Activated CD4-positive, alpha-beta T cell treated with anti-CD3 and anti-CD28 coated beads for 1 hour (primary cell): ENCODE results near the gene THADA.

ENCODE experiments used
- DNase-seq: peaks from one replicate; pipeline ENCODE4 v3.0.0-alpha.2; 2020

THADA gene

GRCh38 chr2:43375746-43376522 is 219.9 kb downstream of the THADA start:
- no peak for DNase-seq

DNA sequence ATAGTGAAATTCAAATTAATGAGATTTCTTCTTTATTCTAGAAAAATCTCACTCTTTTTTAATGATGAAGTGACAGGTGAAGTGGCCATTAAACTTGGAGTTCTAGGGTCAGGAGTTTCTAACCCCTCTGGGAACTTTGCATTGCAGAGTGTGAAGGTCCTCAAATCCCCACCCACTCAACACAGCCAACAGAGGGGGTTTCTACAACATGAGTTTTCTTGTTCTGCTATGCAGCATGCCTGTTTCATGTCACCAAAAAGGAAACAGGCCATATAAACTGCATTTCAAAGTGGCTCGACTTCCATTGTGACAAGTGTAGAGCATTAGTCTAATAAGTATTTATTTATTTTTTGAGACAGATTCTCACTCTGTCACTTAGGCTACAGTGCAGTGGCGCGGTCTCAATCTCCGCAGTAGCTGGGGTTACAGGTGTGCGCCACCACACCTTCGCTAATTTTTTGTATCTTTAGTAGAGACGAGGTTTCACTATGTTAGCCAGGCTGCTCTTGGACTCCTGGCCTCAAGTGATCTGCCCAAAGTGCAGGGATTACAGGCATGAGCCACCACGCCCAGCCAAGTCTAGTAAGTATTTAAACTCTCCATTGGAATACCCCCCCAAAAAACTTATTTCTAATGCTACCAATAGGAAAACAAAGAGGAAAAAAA is 223.3 kb downstream of the THADA start:
- DNase-seq = no peak

- DNase-seq = no peak
Observed at GRCh38 chr2:43370705-43371104, 225.1 kb downstream of the THADA start.

GRCh38 chr2:43370146-43370545 is 225.7 kb downstream of the THADA start:
- DNase-seq = no peak

DNA sequence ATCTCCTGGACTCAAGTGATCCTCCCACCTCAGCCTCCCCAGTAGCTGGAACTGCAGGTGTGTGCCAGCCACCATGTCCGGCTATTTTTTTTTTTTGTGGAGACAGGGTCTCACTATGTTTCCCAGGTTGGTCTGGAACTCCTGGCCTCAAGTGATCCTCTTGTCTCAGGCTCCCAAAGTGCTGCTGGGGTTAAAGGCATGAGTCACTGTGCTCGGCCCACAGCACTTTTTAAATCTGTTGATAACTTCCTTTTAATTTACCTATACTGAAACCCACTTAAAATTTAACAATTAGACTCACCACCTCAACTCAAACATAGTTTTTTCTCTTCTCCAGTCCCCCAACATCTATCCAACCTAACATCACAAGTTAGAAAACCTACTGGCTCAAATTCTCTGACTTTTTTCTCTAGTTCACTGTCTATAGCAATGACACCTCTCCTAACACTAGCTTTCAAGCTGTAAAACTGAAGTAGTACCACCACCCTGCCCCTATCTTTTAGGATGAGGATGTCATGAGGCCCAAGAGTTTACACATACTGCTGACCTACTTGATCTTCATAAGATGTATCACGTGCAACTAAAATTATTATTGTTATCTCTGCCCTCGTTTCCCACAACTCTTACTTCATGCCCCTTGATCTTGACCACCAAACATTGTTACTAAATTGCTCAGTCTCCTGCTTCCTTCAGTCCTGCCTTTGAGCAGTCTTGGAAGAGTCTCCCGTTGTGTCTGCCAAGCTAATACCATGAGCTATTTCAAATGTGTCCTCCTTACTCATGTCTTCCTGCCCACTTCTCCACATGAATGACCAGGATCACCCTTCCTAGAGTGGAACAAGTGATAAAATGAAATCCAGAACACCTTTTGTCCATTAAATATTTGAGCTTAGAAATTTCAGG is 227.1 kb downstream of the THADA start:
- no peak for DNase-seq

GRCh38 chr2:43367012-43367782 is 228.6 kb downstream of the THADA start:
- no peak for DNase-seq

DNA sequence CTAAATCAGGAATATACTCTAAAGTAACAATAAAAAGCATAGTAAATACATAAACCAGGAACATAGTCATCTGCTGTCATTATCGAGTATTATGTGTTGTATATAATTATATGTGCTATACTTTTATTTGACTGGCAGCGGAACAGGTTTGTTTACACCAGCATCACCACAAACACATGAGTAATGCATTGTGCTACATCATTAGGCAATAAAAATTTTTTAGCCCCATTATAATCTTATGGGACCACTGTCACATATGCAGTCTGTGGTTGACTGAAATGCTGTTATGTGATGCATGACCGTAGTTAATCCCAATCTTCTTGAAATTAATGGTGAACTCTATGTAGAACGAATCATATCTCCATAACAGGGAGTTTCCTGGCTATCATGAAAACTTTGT is 232.7 kb downstream of the THADA start:
- no peak for DNase-seq

DNA sequence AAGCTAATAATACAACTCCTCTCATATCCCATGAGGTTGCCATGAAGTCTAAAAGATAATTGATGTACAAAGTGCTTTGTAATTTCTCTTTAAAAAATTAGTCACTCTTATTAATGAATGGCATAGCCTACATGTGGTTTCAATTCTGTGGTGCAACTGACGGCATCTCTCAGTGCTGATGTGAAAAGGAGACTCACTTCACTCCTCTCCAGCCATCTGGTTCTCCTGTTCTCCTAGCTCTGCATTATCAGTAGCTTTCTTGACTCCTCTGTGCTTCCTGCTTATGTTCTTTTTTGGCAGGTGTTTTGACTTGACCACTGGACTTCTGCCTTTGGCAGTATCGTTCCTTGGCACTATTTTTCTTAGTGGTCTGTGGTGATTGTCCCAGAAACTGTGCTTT is 234.6 kb downstream of the THADA start:
- DNase-seq = no peak

- no peak for DNase-seq
Observed at GRCh38 chr2:43360137-43360536, 235.7 kb downstream of the THADA start.

- DNase-seq = no peak
Observed at GRCh38 chr2:43358410-43359201, 237.2 kb downstream of the THADA start.

DNA sequence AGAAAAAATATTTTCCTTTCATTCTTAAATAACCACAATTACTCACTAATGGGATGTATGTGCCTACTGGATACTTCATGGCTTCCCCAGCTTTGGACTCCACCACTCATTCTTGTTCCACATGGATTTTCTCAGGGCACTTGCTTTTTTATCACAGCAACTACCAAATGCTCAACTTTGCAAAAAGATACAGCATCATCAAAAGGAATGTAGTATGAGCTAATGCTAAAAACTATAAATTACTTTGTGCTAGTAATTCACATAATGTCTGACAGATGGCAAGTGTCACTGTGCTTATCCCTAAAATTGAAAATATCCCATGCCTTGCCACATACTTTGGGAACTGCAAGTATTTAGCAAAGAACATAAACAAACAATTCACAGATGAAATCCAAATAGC is 239.1 kb downstream of the THADA start:
- no peak for DNase-seq

- DNase-seq = no peak
Observed at GRCh38 chr2:43355399-43355798, 240.4 kb downstream of the THADA start.

DNA sequence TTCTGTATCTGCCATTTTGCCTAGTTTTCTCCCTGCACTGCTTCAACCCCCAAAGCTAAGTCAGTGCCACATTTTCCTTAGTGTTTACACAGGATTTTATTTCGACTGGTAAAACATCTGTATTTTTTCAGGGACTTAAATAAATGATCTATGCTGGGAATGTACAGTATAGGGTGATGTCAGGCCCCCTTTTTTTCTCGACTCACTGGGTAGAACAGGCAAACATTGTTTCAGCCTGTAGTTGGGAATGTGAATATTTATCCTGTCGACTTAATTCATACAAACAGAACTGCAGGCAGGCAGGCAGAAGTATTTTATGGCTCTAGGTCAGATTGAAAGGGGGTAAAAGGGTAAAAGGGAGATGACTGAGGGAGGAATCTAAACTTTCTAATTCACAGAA is 245.9 kb downstream of the THADA start:
- DNase-seq = no peak

DNA sequence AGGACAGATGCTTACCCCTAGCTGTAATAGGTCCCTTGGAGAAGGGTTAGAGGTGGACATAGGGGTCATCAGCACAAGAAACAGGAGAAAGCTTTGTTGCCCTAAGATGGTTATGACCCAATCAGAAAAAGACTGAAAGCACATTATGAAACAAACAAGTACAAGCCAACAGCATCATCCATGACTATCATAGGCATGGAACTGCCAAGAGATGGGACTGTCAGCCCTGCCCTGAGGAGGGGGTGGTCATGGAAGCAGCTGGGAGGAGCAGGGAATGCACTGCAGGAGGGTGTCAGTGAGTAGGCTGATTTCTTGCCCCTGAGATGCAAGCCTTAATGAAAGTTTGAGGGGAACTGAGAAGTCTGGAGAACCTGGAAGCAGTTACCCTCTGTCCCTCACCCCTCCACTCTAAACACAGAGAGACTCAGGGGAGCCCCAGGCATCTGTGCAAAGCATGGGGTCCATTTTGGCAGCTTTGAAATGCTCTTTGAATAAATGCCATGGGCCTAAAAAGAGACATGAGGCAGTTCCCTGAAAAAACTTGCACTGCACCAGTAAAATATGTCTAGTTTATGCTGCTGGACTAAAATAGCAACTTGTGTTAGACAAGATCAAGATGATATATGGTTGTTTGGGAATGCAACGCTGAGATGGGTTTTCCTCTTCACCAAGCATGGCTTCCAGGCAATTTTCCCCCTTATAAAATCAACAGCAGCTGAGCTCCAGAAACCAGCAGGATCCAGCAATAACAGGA is 246.8 kb downstream of the THADA start:
- DNase-seq = no peak

GRCh38 chr2:43347746-43348145 is 248.1 kb downstream of the THADA start:
- DNase-seq = no peak

DNA sequence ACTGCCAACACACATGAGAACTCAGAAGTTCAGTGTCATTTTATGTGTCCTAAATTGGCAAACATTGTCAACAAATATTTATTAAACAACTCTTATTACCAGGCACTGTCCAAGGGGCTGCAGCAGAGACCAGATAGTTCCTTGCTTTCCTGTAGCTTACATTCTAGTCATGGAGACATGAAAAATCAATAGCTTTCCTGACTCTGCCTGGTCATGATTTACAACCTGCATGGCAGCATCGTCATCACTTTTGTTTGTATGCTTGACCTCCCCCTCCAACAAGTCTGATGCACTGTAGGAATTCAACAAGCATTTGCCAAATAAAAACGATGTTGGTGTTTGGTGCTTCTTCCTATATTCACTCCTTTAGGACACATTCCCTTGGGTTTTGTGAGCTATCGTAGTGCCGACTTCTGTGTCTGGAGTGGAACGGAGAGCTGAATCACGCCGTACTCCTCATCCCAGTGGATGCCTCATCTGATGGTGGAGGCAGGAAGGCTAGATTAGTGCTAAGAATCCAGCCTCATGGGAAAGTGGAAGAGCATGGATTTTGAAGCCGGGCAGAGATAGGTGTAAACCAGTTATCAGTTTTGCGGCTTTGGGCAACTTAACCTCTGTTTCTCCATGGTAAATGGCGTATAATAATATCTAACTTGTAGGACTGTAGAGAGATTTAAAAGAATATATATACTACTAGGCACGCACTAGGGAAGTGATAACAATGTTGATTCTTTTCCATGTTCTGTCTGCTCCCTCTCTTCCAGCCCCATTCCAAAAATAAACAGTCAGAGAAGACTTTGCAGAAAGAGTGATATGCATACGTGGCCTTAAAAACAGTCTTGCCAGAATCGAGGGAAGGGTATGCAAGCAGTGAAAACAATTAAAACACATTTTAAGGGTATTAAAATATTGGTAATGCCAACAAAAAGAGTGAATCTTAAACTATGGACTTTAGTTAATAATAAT is 249.0 kb downstream of the THADA start:
- DNase-seq = no peak

GRCh38 chr2:43345872-43346271 is 250.0 kb downstream of the THADA start:
- DNase-seq = no peak

DNA sequence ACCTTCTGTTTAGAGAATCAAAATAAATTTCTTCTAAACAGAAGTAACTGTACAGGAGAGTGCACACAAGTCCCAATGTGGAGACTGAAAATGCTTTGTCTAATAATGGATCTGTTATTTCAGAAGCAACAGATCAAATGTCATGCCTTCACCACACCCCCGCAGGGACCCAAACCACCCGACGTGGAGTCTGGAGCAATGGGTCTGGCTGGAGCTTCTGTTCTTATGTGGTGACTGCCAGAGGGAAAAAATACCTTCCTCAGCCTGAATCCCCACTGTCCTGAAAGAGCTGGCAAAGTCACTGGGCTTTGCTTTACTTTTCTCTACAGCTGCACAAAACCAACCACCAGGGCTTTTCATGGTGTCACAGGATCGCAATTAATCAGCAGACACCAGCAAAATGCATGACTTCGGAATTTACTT is 250.4 kb downstream of the THADA start:
- DNase-seq = no peak

GRCh38 chr2:43344868-43345373 is 250.9 kb downstream of the THADA start:
- no peak for DNase-seq
